ENCODE data around the gene LRP1. TPM values are rescaled to one million over a fixed set of nuclear protein-coding genes. Genes with fewer than 3 reads are reported as not detected.

LRP1 gene
- total and polyA plus RNA-seq, 4 donors, result 36.8 to 992 (median 370) TPM

GRCh38 chr12:57199191-57199590, 70.9 kb downstream of the LRP1 start:
- intact Hi-C loops (cut with DNase I), result no loop called here
- peaks cover 17 to 36% of the 10 kb centered on the region in 2 donors for H3K36me3 ChIP-seq (ENCODE audit: control insufficient read depth in 1 of 2, insufficient read depth in 2 of 2, low read length in 1 of 2)

DNA sequence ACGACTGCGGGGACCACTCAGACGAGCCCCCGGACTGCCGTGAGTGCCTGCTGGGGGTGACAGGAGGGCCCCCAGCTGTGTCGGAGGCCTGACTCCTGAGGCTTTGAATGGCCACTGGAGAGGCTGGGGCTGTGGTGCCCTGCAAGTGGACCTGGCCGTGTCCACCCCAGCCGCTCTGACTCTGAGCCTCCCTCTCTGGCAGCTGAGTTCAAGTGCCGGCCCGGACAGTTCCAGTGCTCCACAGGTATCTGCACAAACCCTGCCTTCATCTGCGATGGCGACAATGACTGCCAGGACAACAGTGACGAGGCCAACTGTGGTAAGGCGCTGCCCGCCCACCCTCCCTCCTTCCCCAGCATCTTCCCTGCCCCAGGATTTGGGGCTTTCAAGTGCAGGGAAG, 72.2 kb downstream of the LRP1 start:
- H3K9me3 ChIP-seq (ENCODE audit: control insufficient read depth, low read length), result no peaks in the 10 kb centered on the region
- 84 to 89% methylated on average over 15 of the region's 15 CpGs for WGBS, 2 donors
- ATAC-seq (ENCODE audit: low FRiP score), result no peak
- intact Hi-C loops (cut with DNase I), result no loop called here
- no peak for DNase-seq
- peaks cover 12 to 26% of the 10 kb centered on the region in 2 donors for H3K36me3 ChIP-seq (ENCODE audit: control insufficient read depth in 1 of 2, insufficient read depth in 2 of 2, low read length in 1 of 2)
- H3K27me3 ChIP-seq (ENCODE audit: control insufficient read depth in 1 of 2, insufficient read depth in 2 of 2, low read length in 1 of 2), result no peaks in the 10 kb centered on the region
- no peak overlapping the region for H3K4me3 ChIP-seq (ENCODE audit: low read length in 2 of 2)
- no peaks in the 10 kb centered on the region for H3K4me1 ChIP-seq (ENCODE audit: control insufficient read depth in 1 of 2, insufficient read depth in 2 of 2, low read length in 2 of 2)
- H3K27ac ChIP-seq (ENCODE audit: low read depth in 1 of 2, low read length in 2 of 2), result no peak overlapping the region

More at GRCh38 chr12:57199191-57199590, 70.9 kb downstream of the LRP1 start:
- DNase-seq (no peak), ATAC-seq (ENCODE audit: low FRiP score) (no peak)
- Histone ChIP-seq H3K9me3 (ENCODE audit: control insufficient read depth, low read length) (no peaks in the 10 kb centered on the region), H3K27ac (ENCODE audit: low read depth in 1 of 2, low read length in 2 of 2) (no peak overlapping the region), H3K4me3 (ENCODE audit: low read length in 2 of 2) (no peak overlapping the region), H3K4me1 (ENCODE audit: control insufficient read depth in 1 of 2, insufficient read depth in 2 of 2, low read length in 2 of 2) (no peaks in the 10 kb centered on the region), H3K27me3 (ENCODE audit: control insufficient read depth in 1 of 2, insufficient read depth in 2 of 2, low read length in 1 of 2) (no peaks in the 10 kb centered on the region)
- WGBS, 2 donors, result 76 to 84% methylated on average over 15 of the region's 15 CpGs

DNA sequence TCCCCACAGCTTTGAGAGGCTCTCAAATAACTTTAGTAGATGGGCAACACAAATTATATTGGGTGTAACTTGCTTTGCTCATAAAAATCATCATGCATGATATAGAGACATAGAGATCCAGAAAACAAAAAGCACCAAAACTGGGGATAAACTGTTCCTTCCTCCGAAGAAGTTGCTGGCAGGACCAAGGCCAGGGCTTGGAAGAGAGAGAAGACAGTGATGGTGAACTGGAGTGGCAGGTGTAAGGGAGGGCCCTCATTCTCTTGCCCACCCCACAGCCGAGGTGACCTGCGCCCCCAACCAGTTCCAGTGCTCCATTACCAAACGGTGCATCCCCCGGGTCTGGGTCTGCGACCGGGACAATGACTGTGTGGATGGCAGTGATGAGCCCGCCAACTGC, 72.9 kb downstream of the LRP1 start:
- H3K4me1 ChIP-seq (ENCODE audit: control insufficient read depth in 1 of 2, insufficient read depth in 2 of 2, low read length in 2 of 2), result no peaks in the 10 kb centered on the region
- intact Hi-C loops (cut with DNase I), result no loop called here
- no peak for ATAC-seq (ENCODE audit: low FRiP score)
- no peaks in the 10 kb centered on the region for H3K27me3 ChIP-seq (ENCODE audit: control insufficient read depth in 1 of 2, insufficient read depth in 2 of 2, low read length in 1 of 2)
- no peaks in the 10 kb centered on the region for H3K9me3 ChIP-seq (ENCODE audit: control insufficient read depth, low read length)
- WGBS, 2 donors, result 80 to 82% methylated on average over 8 of the region's 8 CpGs
- no peak overlapping the region for H3K4me3 ChIP-seq (ENCODE audit: low read length in 2 of 2)
- H3K36me3 ChIP-seq (ENCODE audit: control insufficient read depth in 1 of 2, insufficient read depth in 2 of 2, low read length in 1 of 2), result peaks cover 12 to 20% of the 10 kb centered on the region in 2 donors
- no peak for DNase-seq
- no peak overlapping the region for H3K27ac ChIP-seq (ENCODE audit: low read depth in 1 of 2, low read length in 2 of 2)

- Histone ChIP-seq H3K4me1 (ENCODE audit: control insufficient read depth in 1 of 2, insufficient read depth in 2 of 2, low read length in 2 of 2) (no peaks in the 10 kb centered on the region), H3K27ac (ENCODE audit: low read depth in 1 of 2, low read length in 2 of 2) (no peak overlapping the region), H3K4me3 (ENCODE audit: low read length in 2 of 2) (no peak overlapping the region), H3K36me3 (ENCODE audit: control insufficient read depth in 1 of 2, insufficient read depth in 2 of 2, low read length in 1 of 2) (peaks cover 12 to 21% of the 10 kb centered on the region in 2 donors), H3K27me3 (ENCODE audit: control insufficient read depth in 1 of 2, insufficient read depth in 2 of 2, low read length in 1 of 2) (no peaks in the 10 kb centered on the region), H3K9me3 (ENCODE audit: control insufficient read depth, low read length) (no peaks in the 10 kb centered on the region)
- 82 to 88% methylated on average over 16 of the region's 16 CpGs for WGBS, 2 donors
- DNase-seq (no peak), ATAC-seq (ENCODE audit: low FRiP score) (no peak)
- intact Hi-C loops (cut with DNase I), result no loop called here
Measured at GRCh38 chr12:57201631-57202030, 73.3 kb downstream of the LRP1 start.

DNA sequence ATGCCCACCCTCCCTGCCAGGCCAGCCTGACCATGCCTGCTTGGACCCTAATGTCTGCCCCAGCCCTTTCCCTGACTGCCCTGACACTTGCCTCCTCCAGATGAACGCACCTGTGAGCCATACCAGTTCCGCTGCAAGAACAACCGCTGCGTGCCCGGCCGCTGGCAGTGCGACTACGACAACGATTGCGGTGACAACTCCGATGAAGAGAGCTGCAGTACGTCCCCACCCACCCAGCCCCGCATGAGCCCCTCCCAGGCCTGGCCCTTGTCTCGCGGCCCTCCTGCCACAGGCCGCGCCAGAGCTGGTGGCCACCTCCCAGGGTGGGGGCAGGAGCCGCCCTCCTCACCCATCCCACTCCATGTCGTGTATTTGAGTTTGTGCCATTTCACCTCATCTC, 74.0 kb downstream of the LRP1 start:
- Histone ChIP-seq H3K27me3 (ENCODE audit: control insufficient read depth in 1 of 2, insufficient read depth in 2 of 2, low read length in 1 of 2) (no peaks in the 10 kb centered on the region), H3K36me3 (ENCODE audit: control insufficient read depth in 1 of 2, insufficient read depth in 2 of 2, low read length in 1 of 2) (peaks cover 12 to 18% of the 10 kb centered on the region in 2 donors), H3K9me3 (ENCODE audit: control insufficient read depth, low read length) (no peaks in the 10 kb centered on the region), H3K4me3 (ENCODE audit: low read length in 2 of 2) (no peak overlapping the region), H3K27ac (ENCODE audit: low read depth in 1 of 2, low read length in 2 of 2) (no peak overlapping the region), H3K4me1 (ENCODE audit: control insufficient read depth in 1 of 2, insufficient read depth in 2 of 2, low read length in 2 of 2) (no peaks in the 10 kb centered on the region)
- intact Hi-C loops (cut with DNase I), result no loop called here
- DNase-seq, result no peak
- ATAC-seq (ENCODE audit: low FRiP score), result no peak
- WGBS, 2 donors, result 88 to 89% methylated on average over 15 to 19 of the region's 19 CpGs

GRCh38 chr12:57203201-57203600, 74.9 kb downstream of the LRP1 start:
- Histone ChIP-seq H3K27me3 (ENCODE audit: control insufficient read depth in 1 of 2, insufficient read depth in 2 of 2, low read length in 1 of 2) (no peaks in the 10 kb centered on the region), H3K27ac (ENCODE audit: low read depth in 1 of 2, low read length in 2 of 2) (no peak overlapping the region), H3K4me3 (ENCODE audit: low read length in 2 of 2) (no peak overlapping the region), H3K9me3 (ENCODE audit: control insufficient read depth, low read length) (no peaks in the 10 kb centered on the region), H3K36me3 (ENCODE audit: control insufficient read depth in 1 of 2, insufficient read depth in 2 of 2, low read length in 1 of 2) (peaks cover 12 to 14% of the 10 kb centered on the region in 2 donors), H3K4me1 (ENCODE audit: control insufficient read depth in 1 of 2, insufficient read depth in 2 of 2, low read length in 2 of 2) (no peaks in the 10 kb centered on the region)
- WGBS, 2 donors, result 93 to 94% methylated on average over 28 of the region's 28 CpGs
- no peak for DNase-seq
- intact Hi-C loops (cut with DNase I), result no loop called here
- ATAC-seq (ENCODE audit: low FRiP score), result no peak

GRCh38 chr12:57203791-57204190, 75.5 kb downstream of the LRP1 start:
- Histone ChIP-seq H3K9me3 (ENCODE audit: control insufficient read depth, low read length) (no peaks in the 10 kb centered on the region), H3K27ac (ENCODE audit: low read depth in 1 of 2, low read length in 2 of 2) (no peak overlapping the region), H3K27me3 (ENCODE audit: control insufficient read depth in 1 of 2, insufficient read depth in 2 of 2, low read length in 1 of 2) (no peaks in the 10 kb centered on the region), H3K36me3 (ENCODE audit: control insufficient read depth in 1 of 2, insufficient read depth in 2 of 2, low read length in 1 of 2) (peaks cover 12% of the 10 kb centered on the region in 2 donors), H3K4me1 (ENCODE audit: control insufficient read depth in 1 of 2, insufficient read depth in 2 of 2, low read length in 2 of 2) (no peaks in the 10 kb centered on the region), H3K4me3 (ENCODE audit: low read length in 2 of 2) (no peak overlapping the region)
- 76 to 79% methylated on average over 11 of the region's 11 CpGs for WGBS, 2 donors
- ATAC-seq (ENCODE audit: low FRiP score), result no peak
- DNase-seq, result no peak
- intact Hi-C loops (cut with DNase I), result no loop called here

DNA sequence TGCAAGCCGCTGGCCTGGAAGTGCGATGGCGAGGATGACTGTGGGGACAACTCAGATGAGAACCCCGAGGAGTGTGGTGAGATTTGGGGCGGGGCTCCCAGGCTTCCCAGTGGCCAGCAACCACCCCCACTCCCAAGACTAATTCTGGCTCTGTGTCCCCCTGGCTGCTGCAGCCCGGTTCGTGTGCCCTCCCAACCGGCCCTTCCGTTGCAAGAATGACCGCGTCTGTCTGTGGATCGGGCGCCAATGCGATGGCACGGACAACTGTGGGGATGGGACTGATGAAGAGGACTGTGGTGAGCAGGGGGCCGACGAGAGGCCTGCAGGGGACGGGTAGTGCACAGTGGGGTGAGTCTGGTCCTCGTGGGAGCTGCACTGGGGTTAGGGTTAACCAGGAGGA, 76.2 kb downstream of the LRP1 start:
- peaks cover 9 to 11% of the 10 kb centered on the region in 2 donors for H3K36me3 ChIP-seq (ENCODE audit: control insufficient read depth in 1 of 2, insufficient read depth in 2 of 2, low read length in 1 of 2)
- no peak overlapping the region for H3K27ac ChIP-seq (ENCODE audit: low read depth in 1 of 2, low read length in 2 of 2)
- ATAC-seq (ENCODE audit: low FRiP score), result no peak
- no peaks in the 10 kb centered on the region for H3K9me3 ChIP-seq (ENCODE audit: control insufficient read depth, low read length)
- no peak overlapping the region for H3K4me3 ChIP-seq (ENCODE audit: low read length in 2 of 2)
- 88 to 89% methylated on average over 19 of the region's 19 CpGs for WGBS, 2 donors
- DNase-seq, result no peak
- H3K27me3 ChIP-seq (ENCODE audit: control insufficient read depth in 1 of 2, insufficient read depth in 2 of 2, low read length in 1 of 2), result no peaks in the 10 kb centered on the region
- no peaks in the 10 kb centered on the region for H3K4me1 ChIP-seq (ENCODE audit: control insufficient read depth in 1 of 2, insufficient read depth in 2 of 2, low read length in 2 of 2)
- intact Hi-C loops (cut with DNase I), result no loop called here

DNA sequence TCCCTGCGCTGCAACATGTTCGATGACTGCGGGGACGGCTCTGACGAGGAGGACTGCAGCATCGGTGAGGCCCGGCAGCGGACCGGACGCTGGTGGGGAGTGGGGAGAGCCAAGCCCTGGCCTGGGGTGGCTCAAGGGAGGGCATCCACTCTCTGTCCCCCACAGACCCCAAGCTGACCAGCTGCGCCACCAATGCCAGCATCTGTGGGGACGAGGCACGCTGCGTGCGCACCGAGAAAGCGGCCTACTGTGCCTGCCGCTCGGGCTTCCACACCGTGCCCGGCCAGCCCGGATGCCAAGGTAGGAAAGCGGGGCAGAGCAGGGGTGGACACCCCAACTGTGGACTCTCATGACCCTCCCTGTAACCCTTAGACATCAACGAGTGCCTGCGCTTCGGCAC, 76.9 kb downstream of the LRP1 start:
- Histone ChIP-seq H3K4me3 (ENCODE audit: low read length in 2 of 2) (no peak overlapping the region), H3K4me1 (ENCODE audit: control insufficient read depth in 1 of 2, insufficient read depth in 2 of 2, low read length in 2 of 2) (no peaks in the 10 kb centered on the region), H3K9me3 (ENCODE audit: control insufficient read depth, low read length) (no peaks in the 10 kb centered on the region), H3K27ac (ENCODE audit: low read depth in 1 of 2, low read length in 2 of 2) (no peak overlapping the region), H3K36me3 (ENCODE audit: control insufficient read depth in 1 of 2, insufficient read depth in 2 of 2, low read length in 1 of 2) (peaks cover 4 to 11% of the 10 kb centered on the region in 2 donors), H3K27me3 (ENCODE audit: control insufficient read depth in 1 of 2, insufficient read depth in 2 of 2, low read length in 1 of 2) (no peaks in the 10 kb centered on the region)
- intact Hi-C loops (cut with DNase I), result no loop called here
- DNase-seq (no peak), ATAC-seq (ENCODE audit: low FRiP score) (no peak)
- 92 to 93% methylated on average over 22 to 26 of the region's 26 CpGs for WGBS, 2 donors
